ENCODE data around the gene RIPK3. TPM values are rescaled to one million over a fixed set of nuclear protein-coding genes. Genes with fewer than 3 reads are reported as not detected.
"Not testable (repeated sequence)": the region's sequence is repeated elsewhere in the genome, so short reads cannot be mapped to it uniquely, and the experiment has no call there.

RIPK3 gene
- total RNA-seq, 1 donor from 2014 or later, result 5.3 TPM

DNA sequence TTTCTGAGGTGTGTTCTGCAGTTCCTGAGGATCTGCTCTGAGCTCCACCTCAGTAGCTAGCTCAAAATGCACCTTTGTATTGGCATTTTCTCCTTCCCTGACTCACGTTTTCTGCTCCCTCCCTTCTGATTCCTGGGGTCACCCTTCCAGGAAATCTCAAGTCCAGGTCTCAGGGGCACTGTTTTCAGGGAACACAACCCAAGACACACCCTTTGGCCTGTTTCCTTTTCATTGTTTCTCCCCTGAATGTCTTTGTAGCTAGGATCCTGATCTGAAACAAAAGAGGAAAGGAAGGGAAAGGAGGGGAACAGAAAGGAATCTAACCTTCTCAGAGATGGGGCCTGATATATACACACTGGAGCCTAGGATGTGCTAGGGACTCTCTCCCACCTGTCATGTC, 7.3 kb upstream of the RIPK3 start:
- no peak for DNase-seq (ENCODE audit: low spot score)

DNA sequence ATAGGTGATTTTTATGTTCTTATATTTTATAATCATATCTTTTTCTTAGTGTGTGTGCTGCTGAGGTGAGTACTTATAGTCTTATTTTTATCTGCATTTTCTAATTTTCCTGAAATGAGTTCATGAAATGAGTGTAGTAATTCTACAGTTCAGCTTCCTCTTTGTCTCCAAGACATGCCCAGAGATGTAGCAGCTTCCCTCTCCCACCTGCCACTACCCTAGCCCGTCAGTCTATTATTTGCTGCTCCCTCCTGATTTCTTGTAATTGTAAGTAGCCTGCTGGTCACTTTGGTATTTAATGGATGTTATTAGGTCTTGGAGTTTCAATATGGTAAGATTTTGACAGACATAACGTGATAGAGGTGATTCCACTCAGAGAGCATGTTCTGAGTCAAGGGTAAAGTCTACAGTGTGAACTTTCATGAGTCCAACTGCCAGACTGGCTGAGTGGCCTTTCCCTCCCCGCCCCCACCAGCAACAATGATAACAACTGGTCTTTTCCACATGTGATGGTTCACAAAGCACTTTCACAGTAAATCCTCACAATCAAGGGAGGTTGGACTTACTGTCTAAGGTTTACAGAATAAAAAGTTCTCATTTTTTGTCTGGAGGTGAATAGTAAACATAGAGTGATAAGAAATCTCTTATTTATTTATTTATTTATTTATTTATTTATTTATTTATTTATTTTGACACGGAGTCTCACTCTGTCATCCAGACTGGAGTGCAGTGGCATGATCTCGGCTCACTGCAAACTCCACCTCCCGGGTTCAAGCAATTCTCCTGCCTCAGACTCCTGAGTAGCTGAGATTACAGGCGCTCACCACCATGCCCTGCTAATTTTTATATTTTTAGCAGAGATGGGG, 4.2 kb upstream of the RIPK3 start:
- no peak for DNase-seq (ENCODE audit: low spot score)

DNA sequence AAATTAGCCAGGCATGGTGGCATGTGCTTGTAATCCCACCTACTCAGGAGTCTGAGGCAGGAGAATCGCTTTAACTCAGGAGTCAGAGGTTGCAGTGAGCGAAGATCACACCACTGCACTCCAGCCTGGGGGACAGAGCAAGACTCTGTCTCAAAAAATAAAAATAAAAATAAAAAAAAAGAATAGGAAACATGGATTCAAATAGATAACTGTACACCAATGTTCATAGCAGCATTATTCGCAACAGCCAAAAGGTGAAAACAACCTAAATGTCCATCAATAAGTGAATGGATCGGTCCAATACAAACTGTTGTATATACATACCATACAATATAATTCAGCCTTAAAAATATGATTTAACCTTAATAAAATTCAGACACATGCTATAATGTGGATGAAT, 3.1 kb upstream of the RIPK3 start:
- DNase-seq (ENCODE audit: low spot score), result no peak

GRCh38 chr14:24340606-24341005, 815 bp upstream of the RIPK3 start:
- no peak for DNase-seq (ENCODE audit: low spot score)

DNA sequence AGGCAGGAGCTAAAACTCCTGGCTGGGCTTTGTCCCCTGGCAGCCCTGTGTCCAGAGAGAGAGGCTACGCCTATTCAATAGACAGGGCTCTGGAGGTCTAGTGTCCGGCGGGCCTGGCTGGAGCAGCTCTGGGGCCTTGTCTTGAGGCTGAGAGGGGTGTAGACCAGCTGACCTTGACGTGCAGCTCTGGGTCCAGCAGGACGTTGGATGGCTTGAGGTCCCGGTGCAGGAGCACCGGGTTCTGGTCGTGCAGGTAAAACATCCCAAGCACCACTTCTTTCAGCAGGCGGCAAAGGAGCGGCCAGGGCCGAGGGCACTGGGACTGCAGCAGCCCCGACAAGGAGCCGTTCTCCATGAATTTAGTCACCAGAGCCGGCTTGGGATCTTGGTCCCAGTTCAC, 948 bp downstream of the RIPK3 start:
- DNase-seq (ENCODE audit: low spot score), result no peak

DNA sequence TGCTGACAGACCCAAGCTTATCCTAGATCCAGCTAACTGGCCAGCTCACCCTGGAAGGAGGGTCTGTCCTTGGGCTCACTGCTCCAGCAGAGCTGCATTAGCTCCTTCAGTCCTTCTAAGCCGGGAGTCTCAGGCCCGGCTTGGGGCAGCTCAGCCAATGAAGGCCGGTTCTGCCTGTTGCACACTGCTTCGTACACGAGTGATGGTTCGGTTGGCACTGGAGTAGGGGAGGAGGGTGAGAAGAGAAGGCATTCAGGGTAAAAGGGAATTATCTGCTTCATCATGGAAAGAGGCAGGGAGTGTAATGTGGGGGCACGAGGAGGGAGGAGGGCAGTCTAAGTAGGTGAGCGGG, 2.0 kb downstream of the RIPK3 start:
- DNase-seq (ENCODE audit: low spot score), result no peak

GRCh38 chr14:24337144-24337823, 2.5 kb downstream of the RIPK3 start:
- no peak for DNase-seq (ENCODE audit: low spot score)

DNA sequence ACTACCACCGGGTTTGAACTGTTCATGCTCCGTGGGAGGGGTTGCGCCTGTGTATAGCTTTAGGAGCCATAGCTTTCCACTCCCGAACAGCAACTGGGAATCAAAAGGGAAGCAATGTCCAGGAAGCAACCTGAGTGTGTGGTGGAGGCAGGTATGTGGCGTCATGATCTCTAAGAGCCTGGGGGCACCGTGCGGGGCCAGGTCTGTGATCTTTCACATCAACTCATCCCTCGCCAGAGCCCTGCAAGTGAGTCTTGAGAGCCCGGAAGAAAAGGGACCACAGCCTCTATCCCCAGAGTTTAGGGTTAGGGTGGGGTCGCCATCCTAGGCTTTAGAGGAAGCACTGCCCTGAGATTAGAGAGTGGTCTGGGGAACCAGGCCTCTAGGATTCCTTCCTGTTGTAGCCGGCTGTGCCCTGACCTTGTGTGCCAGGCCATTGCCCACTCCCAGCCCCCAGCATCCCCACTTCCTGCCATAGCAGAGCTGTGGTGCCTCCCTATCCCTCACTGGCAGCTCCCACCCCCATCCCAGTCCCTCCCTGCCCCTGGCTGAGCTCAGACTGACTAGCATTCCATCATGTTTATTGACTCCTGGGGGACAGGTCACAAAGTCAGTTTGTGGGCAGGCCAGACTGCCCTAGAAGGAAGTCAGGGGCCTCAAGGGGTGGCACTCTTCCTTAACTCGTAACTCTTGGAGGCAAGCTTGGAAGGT, 4.2 kb downstream of the RIPK3 start:
- DNase-seq (ENCODE audit: low spot score), result peak; percentile 56

GRCh38 chr14:24334431-24335291, 5.1 kb downstream of the RIPK3 start, which contains the start of gene ADCY4:
Gene ADCY4 (minus strand): TSS chr14:24335071. CDS start chr14:24334652, 419 bp downstream.
- no peak for DNase-seq (ENCODE audit: low spot score)

- DNase-seq (ENCODE audit: low spot score), result peak; percentile 71
Observed at GRCh38 chr14:24332268-24332993, 7.4 kb downstream of the RIPK3 start.

DNA sequence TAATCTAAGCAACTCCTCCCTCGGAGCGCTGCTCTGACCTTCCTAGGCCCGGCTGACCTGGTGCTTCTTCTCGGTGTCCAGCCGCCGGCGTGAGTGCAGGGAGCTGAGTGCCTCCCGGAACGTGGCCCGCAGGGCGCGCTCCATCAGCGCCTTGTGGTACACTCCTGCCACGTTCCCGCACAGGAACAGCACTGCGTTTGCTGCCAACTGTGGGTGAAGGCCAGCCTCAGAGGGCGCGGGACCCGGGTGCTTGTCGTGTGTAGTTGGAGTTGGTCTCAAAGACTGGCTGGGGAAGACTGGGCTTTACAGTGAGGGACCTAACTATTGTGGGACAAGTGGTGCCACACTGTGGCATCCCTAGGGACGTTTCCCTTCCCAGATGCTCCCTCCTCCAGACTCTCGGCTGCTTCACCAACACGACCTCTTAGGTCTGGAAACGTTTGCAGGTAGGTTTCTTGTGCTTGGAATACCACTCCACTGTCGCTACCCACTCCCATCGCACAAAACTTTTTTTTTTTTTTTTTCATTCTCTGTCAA, 8.0 kb downstream of the RIPK3 start:
- DNase-seq (ENCODE audit: low spot score), result no peak

DNA sequence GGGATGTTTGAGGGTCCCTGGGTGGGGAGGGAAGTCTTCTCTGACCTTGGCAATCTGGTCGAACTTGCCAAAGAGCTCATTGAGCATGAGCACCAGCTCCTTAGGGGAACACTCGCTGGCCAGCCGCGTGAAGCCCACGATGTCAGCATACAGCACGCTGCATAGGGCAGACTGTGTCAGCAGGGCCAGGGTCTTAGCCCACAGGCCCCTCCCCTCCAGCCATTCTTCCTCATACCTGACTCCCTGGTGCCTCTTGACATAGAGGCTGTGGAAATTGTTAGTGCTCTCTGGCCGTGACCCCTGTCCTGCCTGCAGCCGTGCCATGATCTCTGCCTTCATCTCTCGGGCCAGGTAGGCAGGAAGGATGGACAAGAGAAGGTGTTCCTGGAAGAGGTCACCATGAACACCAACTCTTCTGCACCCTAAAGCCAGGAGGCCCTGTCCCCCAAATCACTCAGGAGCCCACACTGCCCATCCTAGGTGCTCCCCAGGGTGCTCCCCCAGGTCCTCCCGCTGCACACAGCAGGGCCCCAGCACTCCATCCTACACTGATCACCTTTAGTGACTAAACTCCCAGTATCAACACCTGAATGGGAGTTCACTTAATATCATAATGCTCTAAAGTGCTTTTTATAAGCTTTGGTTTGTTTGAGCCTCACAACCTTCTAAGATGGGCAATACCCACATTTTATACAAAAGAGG, 8.7 kb downstream of the RIPK3 start:
- DNase-seq (ENCODE audit: low spot score), result no peak

- no peak for DNase-seq (ENCODE audit: low spot score)
Observed at GRCh38 chr14:24329736-24330135, 10.1 kb downstream of the RIPK3 start.

DNA sequence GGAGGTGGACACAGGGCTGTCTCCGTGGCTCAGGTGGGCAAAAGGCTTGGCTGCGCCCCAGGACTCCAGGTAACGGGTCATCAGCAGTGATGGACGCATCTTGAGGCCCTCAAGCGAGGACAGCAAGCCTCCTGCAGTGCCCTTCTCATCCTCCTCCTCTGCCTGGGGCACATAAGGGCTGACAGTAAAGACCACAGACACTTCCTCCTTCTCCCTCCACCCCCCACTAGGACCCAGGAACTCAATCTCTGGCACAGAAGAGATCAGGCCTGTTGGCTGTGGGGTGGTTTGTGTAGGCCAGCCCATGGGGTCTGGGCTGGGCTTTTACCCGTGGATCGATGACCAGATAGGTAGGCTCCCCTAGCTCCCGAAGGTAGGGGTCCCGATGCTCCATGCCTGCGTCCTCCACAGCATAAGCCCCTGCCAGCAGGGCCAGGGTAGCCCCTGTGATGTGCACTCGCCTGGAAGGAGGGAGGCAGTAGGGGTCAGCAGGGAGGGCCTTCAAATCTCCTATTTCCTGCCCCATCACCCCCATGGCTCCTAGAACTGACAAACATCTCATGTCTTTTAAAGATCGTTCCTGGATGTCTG, 10.6 kb downstream of the RIPK3 start:
- DNase-seq (ENCODE audit: low spot score), result no peak

DNA sequence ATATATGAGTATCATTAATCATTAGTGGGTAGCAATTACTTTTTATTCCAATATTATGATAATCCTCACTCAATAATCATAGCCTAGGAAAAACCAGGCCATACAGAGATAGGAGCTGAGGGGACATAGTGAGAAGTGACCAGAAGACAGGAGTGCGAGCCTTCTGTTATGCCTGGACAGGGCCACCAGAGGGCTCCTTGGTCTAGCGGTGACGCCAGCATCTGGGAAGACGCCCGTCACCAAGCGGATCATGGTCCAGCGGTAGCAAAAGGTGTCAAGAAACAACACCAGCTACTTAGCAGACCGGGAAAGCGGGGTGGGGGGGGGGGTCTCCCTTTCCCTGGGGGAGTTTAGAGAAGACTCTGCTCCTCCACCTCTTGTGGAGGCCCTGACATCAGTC, 11.9 kb downstream of the RIPK3 start:
- DNase-seq (ENCODE audit: low spot score), result not testable (repeated sequence)

DNA sequence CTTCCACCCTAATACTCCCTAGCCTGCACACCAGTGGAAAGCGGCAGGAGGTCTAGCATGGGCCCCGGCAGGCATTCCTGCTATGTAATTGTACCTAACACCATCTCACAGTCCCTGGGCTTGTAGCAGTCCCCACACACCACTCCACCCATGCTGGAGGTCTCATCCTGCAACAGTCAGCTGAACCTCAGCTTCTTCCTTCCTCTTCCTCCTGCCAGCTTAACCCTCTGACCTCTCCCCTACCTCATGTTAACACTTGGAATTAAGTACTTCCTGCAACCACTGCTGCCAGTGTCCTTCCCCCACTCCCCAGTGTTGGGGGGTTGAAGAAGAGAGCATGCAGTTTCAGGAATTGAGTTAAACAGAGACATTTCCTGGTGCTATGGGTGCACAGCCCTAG, 12.5 kb downstream of the RIPK3 start:
- no peak for DNase-seq (ENCODE audit: low spot score)

GRCh38 chr14:24325963-24326362, 13.8 kb downstream of the RIPK3 start:
- DNase-seq (ENCODE audit: low spot score), result no peak

DNA sequence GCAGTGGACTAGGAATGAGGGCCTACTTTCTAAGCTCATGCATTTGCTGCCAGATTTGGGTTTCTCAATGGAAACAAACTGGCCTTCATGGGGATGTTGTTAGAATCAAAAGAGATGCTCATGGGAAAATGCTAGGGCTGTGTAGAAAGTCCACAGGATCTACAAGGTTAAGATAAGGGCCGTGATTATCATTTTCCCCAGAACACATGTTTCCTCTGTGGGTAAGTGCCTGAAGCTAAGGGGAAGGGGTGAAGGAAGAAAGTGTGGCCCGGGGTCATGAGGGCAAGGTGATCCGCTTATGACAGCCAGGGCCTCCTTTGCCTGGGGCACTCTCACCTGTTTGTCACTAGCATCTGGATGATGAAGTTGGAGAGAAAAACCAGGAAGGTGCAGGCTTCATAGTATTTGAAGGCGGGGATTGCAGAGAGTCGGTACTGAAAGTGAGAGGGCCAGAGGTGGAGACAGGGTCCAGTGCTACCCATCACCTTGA, 14.7 kb downstream of the RIPK3 start:
- no peak for DNase-seq (ENCODE audit: low spot score)

- DNase-seq (ENCODE audit: low spot score), result no peak
Observed at GRCh38 chr14:24324024-24324423, 15.8 kb downstream of the RIPK3 start.

All from umbilical cord (tissue), 2 donors.